ENCODE results near the gene HNF4A. TPM values are rescaled to one million over a fixed set of nuclear protein-coding genes. Genes with fewer than 3 reads are reported as not detected.

The HNF4A gene
- total RNA-seq, 1 donor from 2014 or later, result not detected

DNA sequence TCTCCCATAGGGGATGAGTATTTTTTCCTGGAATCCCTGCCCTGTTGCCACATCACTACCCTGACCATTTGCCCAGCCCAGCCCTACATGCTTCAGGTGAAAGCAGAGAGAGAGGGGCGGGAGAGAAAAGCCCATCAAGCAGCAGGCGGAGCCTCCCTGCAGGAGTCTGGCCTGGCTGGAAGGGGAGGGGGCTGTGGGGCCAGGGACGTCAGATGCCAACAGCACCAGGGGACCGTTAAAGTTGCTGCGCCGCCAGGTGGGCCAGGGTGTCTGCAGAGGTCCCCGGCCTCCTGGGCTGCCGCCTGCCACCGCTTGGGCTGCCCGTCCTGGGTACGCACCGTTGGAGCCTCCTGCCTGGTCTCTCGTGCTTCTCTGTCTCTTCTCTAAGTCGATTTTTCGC is 19.4 kb upstream of the HNF4A start:
- CTCF ChIA-PET, result no interaction called here
- DNase-seq (no peak), ATAC-seq (ENCODE audit: low read depth) (no peak)
- Mint-ChIP-seq H3K9me3 (no peaks in the 10 kb centered on the region), H3K36me3 (ENCODE audit: low read depth) (no peaks in the 10 kb centered on the region), H3K27me3 (peaks cover 28% of the 10 kb centered on the region), H3K4me3 (no peak overlapping the region), H3K27ac (no peak overlapping the region), H3K4me1 (no peaks in the 10 kb centered on the region)
- TF ChIP-seq, protein P1, sequence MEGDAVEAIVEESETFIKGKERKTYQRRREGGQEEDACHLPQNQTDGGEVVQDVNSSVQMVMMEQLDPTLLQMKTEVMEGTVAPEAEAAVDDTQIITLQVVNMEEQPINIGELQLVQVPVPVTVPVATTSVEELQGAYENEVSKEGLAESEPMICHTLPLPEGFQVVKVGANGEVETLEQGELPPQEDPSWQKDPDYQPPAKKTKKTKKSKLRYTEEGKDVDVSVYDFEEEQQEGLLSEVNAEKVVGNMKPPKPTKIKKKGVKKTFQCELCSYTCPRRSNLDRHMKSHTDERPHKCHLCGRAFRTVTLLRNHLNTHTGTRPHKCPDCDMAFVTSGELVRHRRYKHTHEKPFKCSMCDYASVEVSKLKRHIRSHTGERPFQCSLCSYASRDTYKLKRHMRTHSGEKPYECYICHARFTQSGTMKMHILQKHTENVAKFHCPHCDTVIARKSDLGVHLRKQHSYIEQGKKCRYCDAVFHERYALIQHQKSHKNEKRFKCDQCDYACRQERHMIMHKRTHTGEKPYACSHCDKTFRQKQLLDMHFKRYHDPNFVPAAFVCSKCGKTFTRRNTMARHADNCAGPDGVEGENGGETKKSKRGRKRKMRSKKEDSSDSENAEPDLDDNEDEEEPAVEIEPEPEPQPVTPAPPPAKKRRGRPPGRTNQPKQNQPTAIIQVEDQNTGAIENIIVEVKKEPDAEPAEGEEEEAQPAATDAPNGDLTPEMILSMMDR (IDR thresholded peaks at IDR 0.05), result no peak
- POLR2A ChIA-PET, result no interaction called here
- intact Hi-C loops (cut with micrococcal nuclease), result no loop called here

DNA sequence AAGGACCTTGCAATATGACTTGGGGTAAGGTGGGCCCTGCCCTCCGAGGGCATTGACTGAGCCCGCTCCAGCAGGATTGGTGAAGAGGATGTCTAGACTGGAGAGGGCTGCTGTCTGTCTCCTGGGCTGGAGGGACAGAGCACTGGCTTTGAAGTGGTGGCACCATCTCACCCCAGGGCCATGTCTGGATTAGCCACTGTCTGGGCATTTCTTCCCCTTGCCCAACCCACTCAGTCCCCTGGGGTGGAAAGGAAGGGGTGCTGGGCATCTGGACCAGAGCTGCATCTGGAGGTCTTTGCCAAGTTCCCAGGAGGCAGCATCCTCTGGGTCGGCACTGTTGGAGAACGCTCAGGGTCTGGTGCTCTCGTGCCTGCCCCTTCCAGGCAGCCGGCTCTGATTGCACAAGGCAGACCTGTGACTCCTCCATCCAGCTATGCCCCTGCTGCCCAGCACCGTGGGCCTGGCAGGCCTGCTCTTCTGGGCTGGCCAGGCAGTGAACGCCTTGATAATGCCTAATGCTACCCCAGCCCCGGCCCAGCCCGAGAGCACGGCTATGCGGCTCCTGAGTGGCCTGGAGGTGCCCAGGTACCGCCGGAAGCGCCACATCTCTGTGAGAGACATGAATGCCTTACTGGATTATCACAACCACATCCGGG is 18.6 kb upstream of the HNF4A start, which contains the start of gene R3HDML:
Gene R3HDML, plus strand, starts transcription at position 319 of the 656 bp plus-strand sequence. Its CDS starts 115 bp downstream, at position 434.
- intact Hi-C loops (cut with micrococcal nuclease), result no loop called here
- peaks cover 27% of the 10 kb centered on the region for H3K27me3 Mint-ChIP-seq
- H3K4me1 Mint-ChIP-seq, result no peaks in the 10 kb centered on the region
- H3K4me3 Mint-ChIP-seq, result no peak within 1 kb of the TSS
- TF ChIP-seq, protein P1 (IDR thresholded peaks at IDR 0.05), result no peak
- H3K9me3 Mint-ChIP-seq, result no peaks in the 10 kb centered on the region
- ATAC-seq (ENCODE audit: low read depth), result no peak
- H3K36me3 Mint-ChIP-seq (ENCODE audit: low read depth), result no peaks in the 10 kb centered on the region
- CTCF ChIA-PET, result no interaction called here
- no peak for DNase-seq
- POLR2A ChIA-PET, result no interaction called here
- H3K27ac Mint-ChIP-seq, result no peak within 1 kb of the TSS

DNA sequence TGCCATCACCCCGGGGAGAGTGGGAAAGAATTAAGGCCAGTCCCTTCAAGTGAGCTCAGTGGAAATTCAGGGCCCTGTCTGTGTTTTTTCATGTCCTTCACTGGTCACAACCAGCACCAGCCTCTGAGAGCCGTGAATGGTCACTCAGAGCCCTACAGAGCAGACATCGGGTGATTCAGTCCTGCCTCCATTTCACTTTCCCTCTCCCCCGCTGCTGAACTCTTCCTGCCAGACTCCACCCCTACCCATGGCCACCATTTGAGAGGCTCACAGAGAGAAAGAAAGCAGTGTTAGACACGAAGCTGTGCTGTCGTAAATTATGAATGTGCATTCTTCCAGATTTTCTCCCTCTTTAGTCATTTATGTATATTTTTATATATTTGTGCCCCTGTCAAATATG is 13.3 kb upstream of the HNF4A start:
- no peaks in the 10 kb centered on the region for H3K4me1 Mint-ChIP-seq
- POLR2A ChIA-PET, result no interaction called here

DNA sequence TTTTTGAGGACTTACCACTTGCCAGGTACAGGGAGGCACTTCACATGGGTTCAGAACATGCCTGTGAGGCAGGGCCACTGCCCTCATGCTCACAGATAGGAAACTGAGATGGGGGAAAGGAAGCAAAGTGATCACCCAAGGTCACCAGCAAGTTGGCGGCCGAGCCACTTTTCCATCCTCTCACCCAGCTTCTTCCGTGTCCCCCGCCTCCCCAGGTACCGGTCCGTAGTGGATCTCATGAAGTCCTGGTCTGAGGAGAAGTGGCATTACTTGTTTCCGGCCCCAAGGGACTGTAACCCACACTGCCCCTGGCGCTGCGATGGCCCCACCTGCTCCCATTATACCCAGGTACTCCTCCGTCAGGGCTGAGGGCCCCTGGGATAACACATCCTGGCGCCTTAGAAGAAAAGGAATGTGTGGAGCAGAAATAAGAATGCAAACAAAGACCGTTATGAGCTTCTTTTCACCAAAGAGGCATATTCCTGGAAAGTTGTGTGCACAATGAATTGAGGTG is 12.3 kb upstream of the HNF4A start:
- TF ChIP-seq, protein P1 (IDR thresholded peaks at IDR 0.05), result no peak
- intact Hi-C loops (cut with micrococcal nuclease), result no loop called here
- no peak for ATAC-seq (ENCODE audit: low read depth)
- ChIA-PET POLR2A (no interaction called here), CTCF (no interaction called here)
- Mint-ChIP-seq H3K4me1 (no peaks in the 10 kb centered on the region), H3K4me3 (no peak overlapping the region), H3K9me3 (no peaks in the 10 kb centered on the region), H3K27ac (no peak overlapping the region), H3K27me3 (peaks cover 8% of the 10 kb centered on the region), H3K36me3 (ENCODE audit: low read depth) (no peaks in the 10 kb centered on the region)
- no peak for DNase-seq

More for the DNA sequence above, 13.3 kb upstream of the HNF4A start:
- Mint-ChIP-seq H3K4me3 (no peak overlapping the region), H3K27ac (no peak overlapping the region), H3K9me3 (no peaks in the 10 kb centered on the region), H3K27me3 (peaks cover 11% of the 10 kb centered on the region), H3K36me3 (ENCODE audit: low read depth) (no peaks in the 10 kb centered on the region)
- TF ChIP-seq, protein P1 (IDR thresholded peaks at IDR 0.05), result no peak
- intact Hi-C loops (cut with micrococcal nuclease), result no loop called here
- DNase-seq (no peak), ATAC-seq (ENCODE audit: low read depth) (no peak)
- CTCF ChIA-PET, result no interaction called here

DNA sequence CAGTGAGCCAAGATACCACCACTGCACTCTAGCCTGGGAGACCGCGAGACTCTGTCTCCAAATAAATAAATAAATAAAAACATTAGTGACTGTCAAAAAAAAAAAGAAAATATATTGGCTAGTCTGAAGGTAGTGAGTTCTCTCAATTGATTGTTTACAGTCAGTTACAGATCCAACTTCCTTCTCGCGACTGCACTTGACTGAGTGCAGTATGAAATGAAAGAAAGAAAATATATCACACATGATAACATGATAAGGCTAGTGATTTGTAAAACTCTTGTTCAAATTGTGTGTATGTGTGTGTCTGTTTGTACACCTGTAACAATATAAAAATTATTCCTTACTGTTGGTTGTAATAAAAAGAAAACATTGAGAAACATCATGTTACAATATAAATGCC is 10.8 kb upstream of the HNF4A start:
- no peaks in the 10 kb centered on the region for H3K36me3 Mint-ChIP-seq (ENCODE audit: low read depth)
- DNase-seq (no peak), ATAC-seq (ENCODE audit: low read depth) (no peak)
- intact Hi-C loops (cut with micrococcal nuclease), result no loop called here
- peaks cover 7% of the 10 kb centered on the region for H3K27me3 Mint-ChIP-seq
- H3K4me3 Mint-ChIP-seq, result no peak overlapping the region
- no peaks in the 10 kb centered on the region for H3K4me1 Mint-ChIP-seq
- TF ChIP-seq, protein P1 (IDR thresholded peaks at IDR 0.05), result no peak
- H3K9me3 Mint-ChIP-seq, result no peaks in the 10 kb centered on the region
- no peak overlapping the region for H3K27ac Mint-ChIP-seq
- ChIA-PET CTCF (no interaction called here), POLR2A (no interaction called here)
